MV-4-11 (cell line): ENCODE measurements around the gene PIGQ.
"Not testable (repeated sequence)": the region's sequence is repeated elsewhere in the genome, so short reads cannot be mapped to it uniquely, and the experiment has no call there.

Experiments used
- DNase-seq: peaks from one replicate; lab custom pipeline; 2025; lab: John Stamatoyannopoulos, UW

Gene PIGQ

GRCh38 chr16:586047-586644, 16.4 kb downstream of the PIGQ start:
- DNase-seq, result no peak

GRCh38 chr16:586645-587590, 17.1 kb downstream of the PIGQ start:
- DNase-seq, result no peak

GRCh38 chr16:588639-588888, 18.8 kb downstream of the PIGQ start:
- DNase-seq, result no peak

- DNase-seq, result peak; percentile 91
Observed at GRCh38 chr16:588889-589657, 19.3 kb downstream of the PIGQ start.

GRCh38 chr16:589658-590187, 20.0 kb downstream of the PIGQ start, which contains the start of gene RAB40C:
TSS of gene RAB40C (plus strand) at chr16:590066. CDS start at chr16:590292, 226 bp downstream.
- DNase-seq, result peak; percentile 94

- no peak for DNase-seq
Observed at GRCh38 chr16:590188-590814, 20.5 kb downstream of the PIGQ start.

GRCh38 chr16:590815-591200, 21.0 kb downstream of the PIGQ start:
- DNase-seq, result no peak

- no peak for DNase-seq
Observed at GRCh38 chr16:591231-591630, 21.5 kb downstream of the PIGQ start.

GRCh38 chr16:591892-592517, 22.2 kb downstream of the PIGQ start:
- DNase-seq, result no peak

GRCh38 chr16:592518-593306, 22.9 kb downstream of the PIGQ start:
- peak; percentile 94 for DNase-seq

GRCh38 chr16:593406-593805, 23.6 kb downstream of the PIGQ start:
- DNase-seq, result no peak

- no peak for DNase-seq
Observed at GRCh38 chr16:593807-594206, 24.0 kb downstream of the PIGQ start.

GRCh38 chr16:595094-595528, 25.3 kb downstream of the PIGQ start:
- no peak for DNase-seq

GRCh38 chr16:595942-596735, 26.4 kb downstream of the PIGQ start:
- peak; percentile 31 for DNase-seq

GRCh38 chr16:596736-597060, 26.9 kb downstream of the PIGQ start:
- DNase-seq, result no peak

- not testable (repeated sequence) for DNase-seq
Observed at GRCh38 chr16:597655-598054, 27.9 kb downstream of the PIGQ start.

- DNase-seq, result no peak
Observed at GRCh38 chr16:598823-599739, 29.3 kb downstream of the PIGQ start.

- no peak for DNase-seq
Observed at GRCh38 chr16:600781-601180, 31.0 kb downstream of the PIGQ start.

- no peak for DNase-seq
Observed at GRCh38 chr16:603933-604332, 34.2 kb downstream of the PIGQ start.
